Stimulated activated CD4-positive, alpha-beta T cell treated with anti-CD3 and anti-CD28 coated beads, Interleukin-1b, Interleukin-23, amount 100 ng/mL, for 48 hours (primary cell): ENCODE measurements around the gene RAB44.
"Not testable (repeated sequence)": the region's sequence is repeated elsewhere in the genome, so short reads cannot be mapped to it uniquely, and the experiment has no call there.

Experiments
- DNase-seq: peaks from one replicate; pipeline ENCODE4 v3.0.0-alpha.2; 2020

Gene RAB44, protein sequence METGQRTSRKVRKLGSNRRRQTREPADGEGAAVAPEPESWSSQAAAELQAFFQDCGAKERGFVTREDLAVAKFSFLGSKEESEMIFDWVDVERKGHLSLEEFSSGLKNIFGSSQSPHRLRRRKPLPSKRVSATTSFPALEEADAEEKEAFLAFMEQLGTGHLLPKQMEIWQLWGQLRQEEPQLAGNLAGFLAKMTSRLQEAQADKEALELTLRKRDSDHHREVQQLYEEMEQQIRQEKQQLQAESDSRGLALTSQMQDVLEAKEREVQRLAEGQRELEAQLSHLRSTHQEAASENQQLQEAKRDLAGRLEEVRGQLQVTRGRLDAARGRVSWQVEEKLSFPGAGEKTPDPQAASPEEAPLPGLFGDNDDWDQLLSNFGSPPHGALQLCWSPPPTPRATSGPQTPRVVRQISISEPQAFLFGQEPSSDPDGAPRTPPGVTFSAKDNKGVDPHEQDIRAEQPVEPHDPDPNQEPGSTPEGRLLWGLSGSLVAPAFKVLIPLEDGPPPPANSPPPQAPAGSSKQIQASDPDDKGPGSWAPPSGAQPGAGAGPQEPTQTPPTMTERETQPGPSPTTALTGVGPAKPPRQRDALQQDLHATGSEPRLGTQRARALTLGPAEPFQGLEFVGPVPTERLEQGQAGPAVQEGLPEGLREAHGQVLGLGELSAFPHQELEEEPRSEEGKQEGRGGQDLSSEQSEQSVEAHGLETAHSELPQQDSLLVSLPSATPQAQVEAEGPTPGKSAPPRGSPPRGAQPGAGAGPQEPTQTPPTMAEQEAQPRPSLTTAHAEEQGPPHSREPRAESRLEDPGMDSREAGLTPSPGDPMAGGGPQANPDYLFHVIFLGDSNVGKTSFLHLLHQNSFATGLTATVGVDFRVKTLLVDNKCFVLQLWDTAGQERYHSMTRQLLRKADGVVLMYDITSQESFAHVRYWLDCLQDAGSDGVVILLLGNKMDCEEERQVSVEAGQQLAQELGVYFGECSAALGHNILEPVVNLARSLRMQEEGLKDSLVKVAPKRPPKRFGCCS

DNA sequence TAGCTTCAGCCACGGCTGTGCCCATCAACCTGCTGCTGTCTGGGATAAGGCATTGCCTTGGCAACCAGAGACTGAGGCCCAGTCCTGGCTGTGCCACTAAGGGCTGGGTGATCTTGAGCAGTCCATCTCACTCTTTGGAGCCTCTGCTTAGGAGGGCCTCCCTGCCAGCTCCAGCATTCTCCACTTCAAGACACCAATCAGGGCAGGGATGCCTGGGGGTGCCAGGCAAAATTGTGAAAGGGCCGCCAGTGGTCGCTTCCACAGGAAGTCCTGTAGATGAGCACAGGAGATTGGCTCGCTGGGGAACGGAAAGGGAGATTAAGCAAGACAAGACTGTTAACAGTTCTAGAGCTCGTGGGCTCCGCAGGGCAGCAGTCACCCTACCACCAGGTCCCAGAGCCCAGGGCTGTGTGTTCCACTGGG, at the start of gene RAB44:
Gene RAB44 (plus strand): TSS at position 346 of the 423 bp plus-strand sequence. CDS start 6,410 bp downstream, outside the sequence.
- no peak for DNase-seq

GRCh38 chr6:36649086-36649485, 48.5 kb upstream of the RAB44 start:
- no peak for DNase-seq

DNA sequence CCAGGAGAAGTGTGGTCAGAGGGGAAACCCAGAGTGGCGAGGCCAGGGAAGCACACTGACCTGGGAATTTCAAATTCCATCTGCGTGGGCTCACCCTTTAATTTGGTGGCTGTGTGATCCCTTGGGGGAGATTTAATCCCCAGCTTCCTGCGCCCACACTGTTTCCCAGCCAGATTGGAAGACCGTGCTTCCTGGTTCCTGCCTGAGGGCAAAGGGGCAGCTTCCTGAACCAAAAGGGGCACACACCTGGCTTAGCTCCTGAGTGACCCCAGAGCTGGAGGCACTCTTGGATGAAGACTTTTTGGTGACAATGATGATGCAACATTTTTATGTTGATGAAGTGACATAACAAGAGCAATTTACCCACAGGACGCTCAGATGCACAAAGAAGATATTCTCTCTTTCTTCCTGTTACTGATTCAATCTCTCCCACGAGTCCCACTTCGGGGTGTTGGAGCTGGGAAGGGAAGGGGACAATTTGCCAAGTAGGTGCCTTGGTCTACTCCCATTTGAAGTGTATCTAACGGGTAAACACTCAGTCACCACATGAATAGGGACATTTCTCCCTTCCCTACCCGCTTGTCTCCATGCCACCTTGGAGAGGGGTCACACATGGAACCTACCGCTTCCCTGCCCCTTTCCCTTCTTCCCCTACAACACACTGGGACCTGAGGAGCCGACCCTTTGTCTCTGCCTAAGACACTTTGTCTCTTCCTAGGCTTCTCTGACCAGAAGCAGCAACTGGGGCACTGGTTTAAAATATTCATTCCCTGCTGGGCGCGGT, 47.7 kb upstream of the RAB44 start:
- DNase-seq: no peak

GRCh38 chr6:36650848-36651478, 46.7 kb upstream of the RAB44 start:
- no peak for DNase-seq

GRCh38 chr6:36651659-36652379, 45.8 kb upstream of the RAB44 start:
- DNase-seq: no peak

DNA sequence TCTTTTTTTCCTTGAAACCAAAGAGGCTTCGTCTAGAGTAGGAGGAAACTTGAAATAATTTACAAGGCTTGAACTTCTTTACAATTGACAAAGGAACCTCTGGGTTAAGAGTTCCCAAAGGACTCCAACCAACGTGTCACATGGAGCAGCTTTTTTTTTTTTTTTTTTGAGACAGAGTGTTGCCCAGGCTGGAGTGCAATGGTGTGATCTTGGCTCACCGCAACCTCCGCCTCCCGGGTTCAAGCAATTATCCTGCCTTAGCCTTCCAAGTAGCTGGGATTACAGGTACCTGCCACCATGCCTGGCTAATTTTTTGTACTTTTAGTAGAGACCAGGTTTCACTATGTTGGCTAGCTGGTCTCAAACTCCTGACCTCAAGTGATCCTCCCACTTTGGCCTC, 43.2 kb upstream of the RAB44 start:
- DNase-seq: not testable (repeated sequence)

- no peak for DNase-seq
Measured at GRCh38 chr6:36655085-36655724, 42.4 kb upstream of the RAB44 start.

GRCh38 chr6:36656441-36656840, 41.2 kb upstream of the RAB44 start:
- DNase-seq: no peak

GRCh38 chr6:36657271-36657670, 40.4 kb upstream of the RAB44 start:
- DNase-seq: no peak

DNA sequence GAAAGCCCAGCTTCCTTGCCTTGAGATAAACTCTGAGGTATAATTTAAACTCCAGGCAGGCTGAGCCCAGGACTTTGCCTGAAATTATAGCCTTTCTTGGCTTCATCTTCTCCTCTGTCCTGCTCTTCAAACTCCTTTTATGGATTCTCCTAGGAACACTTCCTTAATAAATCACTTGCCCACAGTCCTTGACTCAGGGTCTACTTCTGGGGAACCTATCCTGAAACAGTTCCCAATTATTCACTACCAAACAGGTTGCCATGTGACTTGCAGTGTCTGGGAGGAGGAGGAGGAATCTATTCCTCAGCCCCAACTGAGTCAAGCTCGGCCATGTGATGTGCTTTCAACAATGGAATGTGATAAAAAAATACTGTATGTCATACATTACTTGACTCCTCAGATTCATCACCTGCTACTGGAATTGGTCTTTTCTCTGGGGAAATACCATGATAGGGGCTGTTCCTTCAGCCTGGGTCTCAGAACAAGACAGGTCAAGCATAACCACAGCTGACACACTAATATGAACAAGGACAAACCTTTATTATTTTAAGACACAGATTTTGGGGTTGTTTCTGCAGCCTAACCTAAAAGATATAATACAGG, 39.6 kb upstream of the RAB44 start:
- no peak for DNase-seq

DNA sequence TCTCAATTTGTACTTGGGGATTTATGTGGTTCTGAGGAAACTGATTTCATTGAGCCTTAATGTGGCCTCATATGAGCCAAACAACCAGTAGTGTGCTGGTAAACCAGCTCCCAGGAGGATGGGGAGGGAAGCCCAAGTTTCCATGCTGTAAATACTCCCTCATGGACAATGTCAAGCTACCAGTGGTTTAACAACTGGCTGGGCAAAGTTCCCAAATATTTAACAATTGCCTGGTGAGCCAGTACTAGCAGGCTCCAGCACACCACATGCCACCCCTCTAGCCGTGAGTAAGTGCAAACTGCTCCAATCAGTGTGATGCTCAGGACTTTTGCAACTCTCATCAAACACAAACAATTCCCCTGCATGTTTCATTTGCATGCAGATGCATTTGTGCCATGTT, 38.4 kb upstream of the RAB44 start:
- no peak for DNase-seq

GRCh38 chr6:36660771-36661471, 36.7 kb upstream of the RAB44 start:
- no peak for DNase-seq

GRCh38 chr6:36662380-36662779, 35.2 kb upstream of the RAB44 start:
- DNase-seq: no peak

- DNase-seq: no peak
Measured at GRCh38 chr6:36662827-36663256, 34.8 kb upstream of the RAB44 start.

DNA sequence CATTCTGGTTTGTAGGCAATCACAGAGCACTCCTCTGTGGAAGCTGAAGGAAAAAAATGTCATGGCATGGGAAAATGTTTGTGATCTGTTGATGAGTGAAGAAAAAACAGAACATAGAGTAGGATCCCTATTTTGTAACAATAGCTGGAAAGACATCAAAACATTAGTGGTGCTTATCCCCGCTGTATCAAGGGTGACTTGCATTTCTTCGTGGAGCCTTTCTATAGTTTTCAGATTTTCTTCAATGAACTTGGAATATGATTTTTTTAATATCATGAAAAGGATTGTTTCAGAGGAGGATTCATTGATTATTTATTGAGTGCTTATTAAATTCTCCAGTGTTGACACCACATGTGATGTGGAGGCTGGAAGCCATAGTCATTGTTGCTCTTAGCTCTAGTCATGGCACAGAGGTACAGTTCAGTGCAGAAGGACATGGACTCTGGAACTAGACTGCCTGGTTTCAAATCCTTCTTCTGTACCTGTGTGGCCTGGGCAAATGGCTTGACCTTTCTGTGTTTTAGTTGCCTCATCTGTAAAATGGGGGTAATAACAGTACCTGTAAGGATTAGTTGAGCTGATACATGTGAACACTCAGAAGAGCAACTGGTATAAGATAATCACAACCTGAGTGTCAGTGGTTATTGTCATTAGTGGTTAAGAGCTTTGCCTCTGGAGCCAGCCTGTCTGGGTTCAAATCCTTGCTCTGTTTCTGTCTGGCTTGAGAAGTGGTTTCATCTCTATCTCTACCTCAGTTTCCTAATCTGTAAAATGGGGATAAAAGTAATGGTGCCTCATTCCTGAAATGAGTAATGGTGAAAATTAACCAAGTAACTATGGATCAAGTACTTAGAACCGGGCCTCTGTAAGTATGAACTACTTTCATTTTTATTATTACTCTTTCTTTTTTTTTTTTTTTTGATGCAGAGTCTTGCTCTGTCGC, 33.9 kb upstream of the RAB44 start:
- DNase-seq: no peak

DNA sequence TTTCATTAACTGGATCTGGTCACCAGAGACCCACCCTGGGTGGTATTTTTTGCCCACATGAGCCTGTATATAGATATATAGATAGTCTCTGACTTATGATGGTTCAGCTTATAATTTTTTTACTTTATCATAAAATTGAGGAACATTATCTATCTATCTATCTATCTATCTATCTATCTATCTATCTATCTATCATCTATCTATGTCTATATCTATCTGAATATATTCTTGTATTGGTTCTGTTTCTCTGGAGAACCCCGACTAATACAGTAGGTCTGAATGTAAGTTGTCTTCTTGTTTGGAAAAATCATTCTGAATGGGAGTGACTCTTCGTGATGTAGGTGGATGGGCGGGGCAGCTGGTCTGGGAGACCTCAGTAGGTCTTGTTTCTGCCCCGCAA, 32.4 kb upstream of the RAB44 start:
- no peak for DNase-seq

DNA sequence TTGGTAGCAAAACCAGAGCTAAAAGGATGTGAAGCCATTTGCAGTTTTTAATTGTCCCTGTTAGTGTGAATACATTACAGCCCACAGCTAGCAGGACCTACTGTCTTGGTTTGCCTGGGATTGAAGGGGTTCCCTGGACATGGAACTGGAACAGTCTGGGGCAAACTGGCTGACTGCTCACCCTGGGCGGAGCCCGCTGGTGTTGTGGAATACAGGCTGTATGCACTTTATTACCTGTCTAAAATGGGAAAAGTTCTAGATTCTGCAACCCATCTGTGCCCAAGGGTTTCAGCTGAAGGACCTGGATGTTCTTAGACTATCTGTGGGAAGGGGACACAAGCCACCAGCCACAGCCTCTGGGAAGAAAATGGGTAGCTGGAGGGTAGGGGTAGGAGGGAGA, 31.3 kb upstream of the RAB44 start:
- DNase-seq: no peak

DNA sequence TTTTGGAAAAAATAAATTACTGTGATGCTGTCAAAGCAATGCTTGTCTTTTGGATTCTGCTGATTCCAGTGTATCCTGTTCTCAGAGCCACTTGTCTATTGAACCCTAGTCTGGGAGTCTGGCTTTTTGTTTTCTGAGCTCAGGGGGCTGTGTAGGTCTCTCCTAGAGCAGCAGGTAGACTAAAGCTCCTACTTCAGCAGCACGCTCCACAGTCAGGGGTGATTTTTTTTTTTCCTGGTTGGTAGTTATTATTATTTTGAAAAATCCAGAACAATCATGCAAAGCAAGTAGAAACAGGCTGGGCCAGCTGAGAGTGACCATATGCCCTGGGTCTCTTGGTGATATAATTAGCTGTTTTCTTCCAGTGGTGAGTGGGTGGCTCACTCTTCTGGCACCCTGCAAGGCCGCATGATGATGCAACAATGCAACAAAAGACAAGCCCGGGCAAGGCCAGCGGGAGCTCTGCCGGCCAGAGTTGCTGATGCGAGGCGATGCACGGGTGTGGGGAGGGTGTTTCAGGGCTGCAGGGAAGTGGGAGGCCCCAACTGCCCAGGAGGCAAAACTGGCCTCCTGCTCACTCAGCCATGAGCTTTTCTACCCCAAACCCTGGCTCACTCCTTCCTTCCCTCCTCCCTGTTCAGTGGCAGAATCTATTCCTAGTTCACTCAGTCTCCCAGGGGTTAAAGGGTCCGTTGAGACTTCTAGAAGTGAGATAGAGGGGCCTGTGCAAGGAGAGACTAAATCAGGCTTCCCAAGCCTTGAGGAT, 30.6 kb upstream of the RAB44 start:
- DNase-seq: no peak
